ENCODE results near the gene RALGPS2.

Gene RALGPS2

GRCh38 chr1:178970184-178970583 is 245.1 kb downstream of the RALGPS2 start:
- no peak for DNase-seq
